ENCODE data around the gene TEK.

The TEK gene

DNA sequence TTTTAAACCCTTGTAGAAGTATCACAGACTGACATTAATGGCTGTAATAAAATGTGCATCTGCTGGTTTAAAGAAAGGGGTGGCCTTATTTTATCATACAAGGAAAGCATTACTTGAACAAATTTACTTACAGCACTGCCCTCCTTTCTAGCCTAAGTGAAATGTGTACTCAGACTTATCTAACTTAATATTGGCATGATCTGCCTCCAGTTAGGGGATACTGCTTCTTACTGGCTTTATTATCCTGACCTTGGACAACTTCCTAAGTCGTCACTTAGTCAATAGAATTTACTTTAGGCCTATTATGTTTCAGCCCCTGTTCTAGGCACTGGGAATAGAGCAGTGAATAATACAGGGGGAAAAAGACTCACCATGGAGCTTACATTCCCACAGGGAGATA is 79.4 kb downstream of the TEK start:
- TF ChIP-seq, protein P1, sequence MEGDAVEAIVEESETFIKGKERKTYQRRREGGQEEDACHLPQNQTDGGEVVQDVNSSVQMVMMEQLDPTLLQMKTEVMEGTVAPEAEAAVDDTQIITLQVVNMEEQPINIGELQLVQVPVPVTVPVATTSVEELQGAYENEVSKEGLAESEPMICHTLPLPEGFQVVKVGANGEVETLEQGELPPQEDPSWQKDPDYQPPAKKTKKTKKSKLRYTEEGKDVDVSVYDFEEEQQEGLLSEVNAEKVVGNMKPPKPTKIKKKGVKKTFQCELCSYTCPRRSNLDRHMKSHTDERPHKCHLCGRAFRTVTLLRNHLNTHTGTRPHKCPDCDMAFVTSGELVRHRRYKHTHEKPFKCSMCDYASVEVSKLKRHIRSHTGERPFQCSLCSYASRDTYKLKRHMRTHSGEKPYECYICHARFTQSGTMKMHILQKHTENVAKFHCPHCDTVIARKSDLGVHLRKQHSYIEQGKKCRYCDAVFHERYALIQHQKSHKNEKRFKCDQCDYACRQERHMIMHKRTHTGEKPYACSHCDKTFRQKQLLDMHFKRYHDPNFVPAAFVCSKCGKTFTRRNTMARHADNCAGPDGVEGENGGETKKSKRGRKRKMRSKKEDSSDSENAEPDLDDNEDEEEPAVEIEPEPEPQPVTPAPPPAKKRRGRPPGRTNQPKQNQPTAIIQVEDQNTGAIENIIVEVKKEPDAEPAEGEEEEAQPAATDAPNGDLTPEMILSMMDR (IDR thresholded peaks at IDR 0.05; ENCODE audit: insufficient read depth, low read length, missing control alignments): no peak
- no peak for DNase-seq (ENCODE audit: low read depth, low spot score)
- POLR2A ChIA-PET: no interaction called here
- CTCF ChIA-PET: interaction anchor here (1.3 kb wide), 1 partner anchor 142 kb away, joined by 3 read pairs; no protein-coding TSS in a partner anchor
- H3K4me3 ChIP-seq (ENCODE audit: low read depth, low read length): no peak overlapping the region

DNA sequence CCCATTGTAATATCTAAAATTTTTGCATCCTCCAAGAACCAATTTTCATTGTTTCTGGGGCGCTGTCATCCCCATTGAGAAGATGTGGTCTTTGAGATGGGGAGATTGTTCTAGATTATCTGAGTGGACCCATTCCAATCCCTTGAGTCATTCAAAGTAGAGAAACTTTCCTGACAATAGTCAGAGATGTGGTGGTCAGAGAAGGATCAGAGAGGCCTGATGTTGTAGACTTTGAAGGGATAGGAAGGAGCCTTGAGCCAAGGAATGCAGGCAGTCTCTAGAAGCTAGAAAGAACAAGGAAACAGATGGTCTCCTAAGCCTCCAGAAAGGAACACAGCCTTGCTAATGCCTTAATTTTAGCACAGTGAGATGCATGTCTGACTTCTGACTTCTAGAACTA is 80.4 kb downstream of the TEK start:
- no peak for DNase-seq (ENCODE audit: low read depth, low spot score)
- no peak overlapping the region for H3K4me3 ChIP-seq (ENCODE audit: low read depth, low read length)
- ChIA-PET POLR2A (no interaction called here), CTCF (interaction anchor here (1.3 to 1.5 kb wide), 2 partner anchors 95 to 143 kb away, joined by 3 to 5 read pairs; no protein-coding TSS in a partner anchor)
- TF ChIP-seq, protein P1 (IDR thresholded peaks at IDR 0.05; ENCODE audit: insufficient read depth, low read length, missing control alignments): no peak

DNA sequence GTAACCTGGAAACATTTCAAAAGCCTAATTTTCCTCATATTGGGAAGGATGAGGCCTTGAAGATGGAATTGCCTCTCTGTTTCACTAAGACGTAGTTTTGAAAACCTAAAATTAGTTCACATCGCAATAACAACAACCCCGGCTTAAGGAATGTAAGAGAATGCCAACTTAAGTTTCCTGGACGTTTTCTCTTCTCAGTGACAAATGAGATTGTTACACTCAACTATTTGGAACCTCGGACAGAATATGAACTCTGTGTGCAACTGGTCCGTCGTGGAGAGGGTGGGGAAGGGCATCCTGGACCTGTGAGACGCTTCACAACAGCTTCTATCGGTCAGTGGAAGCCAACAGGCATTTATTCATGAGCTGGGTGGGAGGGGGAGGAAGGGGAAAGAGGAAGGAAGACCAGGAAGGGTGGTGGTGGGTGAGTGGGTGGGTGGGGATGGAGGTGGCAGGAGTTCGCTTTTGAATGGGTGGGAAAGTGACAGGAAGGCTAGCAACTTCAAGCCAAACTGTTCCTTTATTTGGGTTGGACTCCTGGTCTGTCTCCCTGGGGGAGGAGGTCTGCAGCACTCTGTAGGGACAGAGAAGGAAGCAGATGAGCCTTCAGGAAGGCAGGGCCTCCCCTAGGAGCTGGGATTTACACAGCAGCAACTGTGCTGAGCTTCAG is 83.4 kb downstream of the TEK start:
- POLR2A ChIA-PET: no interaction called here

GRCh38 chr9:27193886-27194285 is 84.9 kb downstream of the TEK start:
- H3K4me3 ChIP-seq (ENCODE audit: low read depth, low read length): no peak overlapping the region
- TF ChIP-seq, protein P1 (IDR thresholded peaks at IDR 0.05; ENCODE audit: insufficient read depth, low read length, missing control alignments): no peak
- POLR2A ChIA-PET: interaction anchor here (0.7 kb wide), 1 partner anchor 247 kb away, joined by 3 read pairs; no protein-coding TSS in a partner anchor
- CTCF ChIA-PET: interaction anchor here (1.2 kb wide), 2 partner anchors 9 to 161 kb away, joined by 4 to 5 read pairs; no protein-coding TSS in a partner anchor
- no peak for DNase-seq (ENCODE audit: low read depth, low spot score)

More for the DNA sequence above, 83.4 kb downstream of the TEK start:
- TF ChIP-seq, protein P1 (IDR thresholded peaks at IDR 0.05; ENCODE audit: insufficient read depth, low read length, missing control alignments): no peak
- no peak overlapping the region for H3K4me3 ChIP-seq (ENCODE audit: low read depth, low read length)
- no peak for DNase-seq (ENCODE audit: low read depth, low spot score)
- CTCF ChIA-PET: no interaction called here

DNA sequence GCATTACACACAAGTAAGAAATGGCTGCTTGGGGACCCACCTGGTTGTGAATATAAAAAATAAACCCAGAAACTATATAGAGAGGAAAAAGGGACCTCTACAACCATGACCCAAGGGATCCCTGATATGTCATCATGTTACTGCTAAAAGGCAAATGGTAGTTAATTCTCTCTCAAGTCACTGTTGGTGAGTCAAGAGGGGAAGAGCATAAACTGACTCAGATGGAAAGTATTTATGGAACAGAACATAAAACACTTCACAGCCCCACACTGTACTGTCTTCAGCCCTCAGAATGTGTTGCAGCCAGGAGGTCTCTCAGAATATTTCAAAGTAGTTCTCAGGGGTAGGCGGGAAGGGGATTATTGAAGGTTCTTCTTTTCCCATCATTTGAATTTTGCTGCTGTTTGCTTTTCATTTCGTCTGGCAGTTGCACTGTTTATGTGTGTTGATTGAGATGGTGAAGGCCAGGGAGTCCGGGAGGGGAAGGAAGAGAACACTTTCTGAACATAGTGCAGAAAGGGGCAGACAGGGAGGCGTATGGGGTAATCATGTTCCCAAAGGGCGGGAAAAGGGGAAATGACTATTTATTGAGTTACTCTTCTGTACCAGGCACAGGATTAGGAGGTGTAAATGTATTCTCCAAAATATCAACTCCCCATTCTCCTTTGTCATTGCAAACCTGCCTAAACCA is 85.5 kb downstream of the TEK start:
- peak; percentile 42 for DNase-seq (ENCODE audit: low read depth, low spot score)
- no peak overlapping the region for H3K4me3 ChIP-seq (ENCODE audit: low read depth, low read length)
- CTCF ChIA-PET: interaction anchor here (1.2 to 1.5 kb wide), 2 partner anchors 8 to 165 kb away, joined by 3 to 4 read pairs; no protein-coding TSS in a partner anchor
- POLR2A ChIA-PET: interaction anchor here (0.7 kb wide), 1 partner anchor 248 kb away, joined by 3 read pairs; no protein-coding TSS in a partner anchor
- TF ChIP-seq, protein P1 (IDR thresholded peaks at IDR 0.05; ENCODE audit: insufficient read depth, low read length, missing control alignments): no peak

DNA sequence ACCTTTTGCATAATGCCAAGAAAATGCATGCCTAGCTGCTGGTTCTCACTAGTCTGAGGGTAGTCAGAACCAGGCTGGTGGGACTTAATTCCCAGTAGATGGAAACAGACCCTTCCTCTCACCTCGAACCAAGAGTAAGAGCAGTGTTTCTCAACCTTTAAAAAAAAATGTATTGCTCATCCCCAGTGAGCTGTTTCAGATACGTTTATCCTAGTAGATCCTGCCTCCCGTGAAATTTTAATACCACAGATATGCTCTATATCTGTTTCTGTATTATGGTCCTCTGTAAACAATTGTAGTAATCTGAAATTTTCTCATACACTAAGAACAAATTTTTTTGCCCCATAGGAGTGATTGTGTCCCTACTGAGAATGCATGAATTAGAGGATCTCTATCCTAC is 86.2 kb downstream of the TEK start:
- TF ChIP-seq, protein P1 (IDR thresholded peaks at IDR 0.05; ENCODE audit: insufficient read depth, low read length, missing control alignments): no peak
- H3K4me3 ChIP-seq (ENCODE audit: low read depth, low read length): no peak overlapping the region
- DNase-seq (ENCODE audit: low read depth, low spot score): no peak
- ChIA-PET POLR2A (no interaction called here), CTCF (interaction anchor here (0.8 to 1.5 kb wide), 2 partner anchors 162 to 165 kb away, joined by 3 read pairs; no protein-coding TSS in a partner anchor)
